Bronchial epithelial cell (primary cell): ENCODE results near the gene EYS. TPM values are rescaled to one million over a fixed set of nuclear protein-coding genes. Genes with fewer than 3 reads are reported as not detected.

Experiments
- DNase-seq: peaks from one replicate; pipeline ENCODE4 v3.0.0-alpha.2; 2010; ENCODE audit warnings: low read depth
- FAIRE-seq: peaks from 2 replicates; lab custom pipeline; 2011; peaks lifted over from hg19 to GRCh38; lab: Jason Lieb, UNC
- H3K27me3 ChIP-seq: 2 replicates; pipeline ENCODE4 v1.5.1; 2011; ENCODE audit warnings: low read length; ENCODE audit not compliant: control insufficient read depth, insufficient read depth
- H3K36me3 ChIP-seq: 2 replicates; pipeline ENCODE4 v1.5.1; 2011; ENCODE audit warnings: low read length; ENCODE audit not compliant: control insufficient read depth, insufficient read depth
- H3K4me3 ChIP-seq: 2 replicates; pipeline ENCODE4 v1.5.1; 2011; ENCODE audit warnings: mild to moderate bottlenecking, low read depth, low read length, control low read depth
- CTCF ChIP-seq: IDR thresholded peaks from 2 replicates; pipeline ENCODE4 v1.5.1; 2011; ENCODE audit warnings: mild to moderate bottlenecking, moderate library complexity, low read length, control low read depth, inconsistent platforms; ENCODE audit not compliant: insufficient read depth, severe bottlenecking
- total RNA-seq: library from RNA; depleted of rRNA; stranded (reverse); fragments of >200 nt; gene quantifications from 2 replicates; pipeline ENCODE4 v1.2.1, GENCODE V29; 2014

EYS gene
- total RNA-seq, 1 donor from 2014 or later: 0.53 TPM

- H3K4me3 ChIP-seq: no peak overlapping the region
- FAIRE-seq: no peak
- no peak for TF ChIP-seq CTCF
- no peaks in the 10 kb centered on the region for H3K36me3 ChIP-seq
- no peak for DNase-seq
- no peaks in the 10 kb centered on the region for H3K27me3 ChIP-seq
Measured at GRCh38 chr6:64326939-64327338, 1380.1 kb downstream of the EYS start.

GRCh38 chr6:64325093-64325492 lies 1381.9 kb downstream of the EYS start:
- Histone ChIP-seq H3K27me3 (no peaks in the 10 kb centered on the region), H3K36me3 (no peaks in the 10 kb centered on the region), H3K4me3 (no peak overlapping the region)
- no peak for TF ChIP-seq CTCF
- no peak for FAIRE-seq
- no peak for DNase-seq

GRCh38 chr6:64310214-64310613 lies 1396.8 kb downstream of the EYS start:
- Histone ChIP-seq H3K27me3 (no peaks in the 10 kb centered on the region), H3K36me3 (no peaks in the 10 kb centered on the region), H3K4me3 (no peak overlapping the region)
- DNase-seq (no peak), FAIRE-seq (no peak)
- TF ChIP-seq CTCF: no peak

GRCh38 chr6:64301307-64302236 lies 1405.5 kb downstream of the EYS start:
- no peak overlapping the region for H3K4me3 ChIP-seq
- H3K27me3 ChIP-seq: no peaks in the 10 kb centered on the region
- FAIRE-seq (no peak), DNase-seq (no peak)
- H3K36me3 ChIP-seq: no peaks in the 10 kb centered on the region
- TF ChIP-seq CTCF: no peak

DNA sequence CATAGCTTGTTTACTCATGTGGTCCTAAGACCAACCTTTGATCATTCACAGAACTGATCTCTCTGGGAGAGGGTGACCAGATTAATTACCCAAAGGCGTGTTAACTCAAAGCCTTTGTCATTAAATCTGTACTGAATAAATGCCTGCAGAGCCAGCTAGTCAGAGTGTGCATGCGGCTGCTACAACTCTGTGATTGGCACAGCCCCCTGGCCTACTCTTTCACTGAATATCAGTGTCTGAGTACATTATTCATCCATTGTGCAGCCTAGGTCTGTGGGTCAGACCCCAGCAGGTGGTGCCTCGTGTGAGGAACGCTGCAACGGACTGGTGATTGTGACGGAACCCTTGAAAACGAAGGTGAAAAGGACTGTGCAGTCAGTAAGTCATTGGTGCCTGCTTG lies 1407.8 kb downstream of the EYS start:
- no peak for TF ChIP-seq CTCF
- no peaks in the 10 kb centered on the region for H3K36me3 ChIP-seq
- FAIRE-seq: no peak
- H3K27me3 ChIP-seq: no peaks in the 10 kb centered on the region
- H3K4me3 ChIP-seq: no peak overlapping the region
- no peak for DNase-seq

- FAIRE-seq (no peak), DNase-seq (peak; percentile 4)
- H3K27me3 ChIP-seq: no peaks in the 10 kb centered on the region
- TF ChIP-seq CTCF: no peak
- no peaks in the 10 kb centered on the region for H3K36me3 ChIP-seq
- no peak overlapping the region for H3K4me3 ChIP-seq
Measured at GRCh38 chr6:64294034-64294433, 1413.0 kb downstream of the EYS start.
